LNCaP clone FGC (cell line): Measurements from ENCODE around the gene NDUFA8.
"Not testable (repeated sequence)": the region's sequence is repeated elsewhere in the genome, so short reads cannot be mapped to it uniquely, and the experiment has no call there.

Source experiments
- DNase-seq: peaks from one replicate; pipeline ENCODE4 v3.0.0-alpha.2; 2011; ENCODE audit warnings: low read depth
- H3K4me3 ChIP-seq: 2 replicates; pipeline ENCODE4 v1.5.1; 2011; ENCODE audit warnings: mild to moderate bottlenecking, low read depth, low read length, control low read depth
- CTCF ChIP-seq: IDR thresholded peaks from 2 replicates; pipeline ENCODE4 v1.5.1; 2012; ENCODE audit warnings: mild to moderate bottlenecking; ENCODE audit not compliant: control insufficient read depth, insufficient read depth; ENCODE audit errors: extremely low read depth

Gene NDUFA8

GRCh38 chr9:122119721-122120120 lies 39.9 kb downstream of the NDUFA8 start:
- no peak for DNase-seq
- TF ChIP-seq CTCF: no peak
- no peak overlapping the region for H3K4me3 ChIP-seq

- DNase-seq: no peak
- H3K4me3 ChIP-seq: no peak overlapping the region
- no peak for TF ChIP-seq CTCF
Observed at GRCh38 chr9:122119166-122119521, 40.4 kb downstream of the NDUFA8 start.

- no peak for TF ChIP-seq CTCF
- DNase-seq: no peak
- no peak overlapping the region for H3K4me3 ChIP-seq
Observed at GRCh38 chr9:122118343-122119165, 41.0 kb downstream of the NDUFA8 start.

GRCh38 chr9:122117241-122117640 lies 42.3 kb downstream of the NDUFA8 start:
- not testable (repeated sequence) for DNase-seq, H3K4me3 ChIP-seq

GRCh38 chr9:122116448-122117173 lies 43.0 kb downstream of the NDUFA8 start:
- H3K4me3 ChIP-seq: no peak overlapping the region

GRCh38 chr9:122116040-122116439 lies 43.5 kb downstream of the NDUFA8 start:
- TF ChIP-seq CTCF: no peak
- no peak overlapping the region for H3K4me3 ChIP-seq
- DNase-seq: no peak

More at GRCh38 chr9:122116448-122117173, 43.0 kb downstream of the NDUFA8 start:
- DNase-seq: no peak
- no peak for TF ChIP-seq CTCF

GRCh38 chr9:122115176-122116035 lies 44.2 kb downstream of the NDUFA8 start:
- no peak for TF ChIP-seq CTCF
- H3K4me3 ChIP-seq: no peak overlapping the region
- no peak for DNase-seq
